Measurements from ENCODE around the gene RANGAP1. TPM values are rescaled to one million over a fixed set of nuclear protein-coding genes. Genes with fewer than 3 reads are reported as not detected.

The RANGAP1 gene
- total RNA-seq, 4 donors from 2014 or later, result 112 to 120 (median 114) TPM

GRCh38 chr22:41198027-41198580 is 87.9 kb downstream of the RANGAP1 start:
- Histone ChIP-seq H3K27me3 (no peaks in the 10 kb centered on the region), H3K27ac (no peak overlapping the region), H3K9me3 (no peaks in the 10 kb centered on the region), H3K4me1 (peaks cover 22% of the 10 kb centered on the region), H3K36me3 (no peaks in the 10 kb centered on the region), H3K4me3 (peak overlapping the region; percentile 54)
- DNase-seq (ENCODE audit: low spot score in 2 of 2), result no peak
- whole genome bisulfite sequencing, result 5% methylated on average over 9 of the region's 9 CpGs
- TF ChIP-seq POLR2AphosphoS5 (IDR thresholded peaks at IDR 0.05) (no peak), CTCF (IDR thresholded peaks at IDR 0.05) (no peak), EP300 (IDR thresholded peaks at IDR 0.05) (no peak), POLR2A (IDR thresholded peaks at IDR 0.05) (no peak)

DNA sequence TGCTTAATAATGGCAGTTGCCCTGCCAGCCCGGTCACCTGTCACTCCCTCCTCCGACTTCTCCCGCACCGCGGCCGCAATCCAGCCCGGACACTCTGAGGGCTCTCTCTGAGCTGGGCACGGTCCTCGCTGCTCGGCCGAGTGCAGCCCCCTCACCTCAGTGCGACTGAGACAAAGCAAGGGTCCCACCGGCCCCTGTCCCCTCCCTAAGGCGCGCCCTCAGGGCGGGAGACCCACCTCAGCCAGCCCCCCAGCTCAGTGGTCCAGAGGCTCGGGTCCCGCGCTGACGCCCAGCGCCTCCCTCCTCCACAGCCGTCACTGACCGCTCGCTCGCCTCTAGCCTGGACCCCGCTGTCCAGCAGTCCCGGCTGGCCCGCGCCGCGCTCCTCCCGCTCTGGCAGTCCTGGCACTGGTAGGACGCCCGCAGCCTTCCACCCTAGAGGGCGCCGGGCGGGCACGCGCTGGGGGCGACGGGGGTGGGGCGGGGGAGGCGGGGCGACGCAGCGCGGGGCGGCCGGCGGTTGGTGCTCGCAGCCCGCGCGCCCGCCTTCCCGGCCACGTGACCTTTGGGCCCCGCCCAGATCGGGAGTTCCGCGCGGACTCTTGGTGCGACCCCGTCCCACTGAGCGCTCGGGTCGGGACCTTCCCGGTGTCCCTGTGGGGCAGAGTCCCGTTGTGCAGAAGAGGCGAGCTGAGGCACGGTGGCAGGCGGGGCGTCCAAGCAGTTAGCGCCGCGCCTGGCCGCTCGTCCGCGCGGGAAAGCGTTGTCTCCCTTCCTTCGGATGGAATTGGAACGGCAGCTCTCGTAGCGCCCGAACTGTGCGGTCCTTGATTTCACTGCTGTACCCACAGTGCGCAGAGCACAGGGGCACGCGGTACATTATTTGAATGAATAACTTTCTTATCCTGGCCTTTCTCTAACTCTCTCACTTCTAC is 88.7 kb downstream of the RANGAP1 start:
- Histone ChIP-seq H3K36me3 (no peaks in the 10 kb centered on the region), H3K27ac (peak overlapping the region; percentile 68), H3K4me1 (peaks cover 22% of the 10 kb centered on the region), H3K4me3 (peak overlapping the region; percentile 54), H3K27me3 (no peaks in the 10 kb centered on the region), H3K9me3 (no peaks in the 10 kb centered on the region)
- peak; percentile 89 to 92 for DNase-seq (ENCODE audit: low spot score in 2 of 2)
- no peak for TF ChIP-seq CTCF (IDR thresholded peaks at IDR 0.05)
- no peak for TF ChIP-seq EP300 (IDR thresholded peaks at IDR 0.05)
- TF ChIP-seq POLR2AphosphoS5 (IDR thresholded peaks at IDR 0.05), result peak in 1 of 3 donors; percentile 19
- under 1% methylated on average over 26 of the region's 91 CpGs for WGBS

Other genes with a start within 250 kb of the RANGAP1 start
- gene EP300, start 193.6 kb downstream of the RANGAP1 start, total RNA-seq, result 100 to 1,000 TPM; 103 to 172 (median 126) TPM
- 10 to 100 TPM; 13.2 to 36.5 (median 17.4) TPM for gene L3MBTL2, start 80.9 kb downstream of the RANGAP1 start, total RNA-seq
- 10 to 100 TPM in 3 of 4 donors, 1 to 10 TPM in 1; 9.5 to 18.8 (median 15.7) TPM for gene CHADL, start 45.3 kb downstream of the RANGAP1 start, total RNA-seq
- 10 to 100 TPM; 29.7 to 45.7 (median 41.0) TPM for gene ZC3H7B, start 15.3 kb upstream of the RANGAP1 start, total RNA-seq
- gene TEF, start 95.8 kb upstream of the RANGAP1 start, total RNA-seq, result 10 to 100 TPM; 36.1 to 87.4 (median 46.8) TPM
- gene TOB2, start 160.6 kb upstream of the RANGAP1 start, total RNA-seq, result 10 to 100 TPM; 39.7 to 62.1 (median 58.4) TPM
- gene PHF5A, start 182.5 kb upstream of the RANGAP1 start, total RNA-seq, result 10 to 100 TPM; 26.7 to 47.1 (median 36.9) TPM
- 10 to 100 TPM; 67.4 to 81.9 (median 75.9) TPM for gene ACO2, start 182.9 kb upstream of the RANGAP1 start, total RNA-seq